Measurements from ENCODE around the gene SRI. TPM values are rescaled to one million over a fixed set of nuclear protein-coding genes. Genes with fewer than 3 reads are reported as not detected.
"Not testable (repeated sequence)": the region's sequence is repeated elsewhere in the genome, so short reads cannot be mapped to it uniquely, and the experiment has no call there.

The SRI gene
- total RNA-seq, 1 experiment from 2014 or later, result 136 TPM

GRCh38 chr7:88165697-88166096 is 54.1 kb downstream of the SRI start:
- no peak overlapping the region for H2BK120ac ChIP-seq (ENCODE audit: low read depth, low read length, poor library complexity, severe bottlenecking)
- no peak overlapping the region for H3K4ac ChIP-seq (ENCODE audit: low read depth, low read length)
- H3K23me2 ChIP-seq (ENCODE audit: insufficient read length, low read depth, low read length, poor library complexity, severe bottlenecking), result no peaks in the 10 kb centered on the region
- H3T11ph ChIP-seq (ENCODE audit: low read length), result no peak overlapping the region
- H4K8ac ChIP-seq (replicated peaks; ENCODE audit: insufficient read length, low read depth, low read length), result no peak overlapping the region
- no peaks in the 10 kb centered on the region for H3K79me2 ChIP-seq (ENCODE audit: insufficient read depth, low read length)
- H4K91ac ChIP-seq (ENCODE audit: insufficient read length, low read depth, low read length), result no peak overlapping the region
- Mint-ChIP-seq H3K36me3 (ENCODE audit: insufficient read depth in 1 of 3, low read depth in 3 of 3) (peaks cover under 1 to 13% (median 2%) of the 10 kb centered on the region in 3 experiments; a peak in 4 of 7 replicates), H3K4me3 (no peak overlapping the region), H3K9me3 (peaks cover 2 to 7% of the 10 kb centered on the region in 2 experiments; a peak in 3 of 5 replicates), H3K27ac (no peak overlapping the region), H3K4me1 (no peaks in the 10 kb centered on the region), H3K27me3 (ENCODE audit: low read depth) (no peaks in the 10 kb centered on the region)
- no peak overlapping the region for H3K56ac ChIP-seq (ENCODE audit: insufficient read length, low read depth, low read length)
- H2BK15ac ChIP-seq (ENCODE audit: low read depth, low read length), result no peak overlapping the region
- H3K4me2 ChIP-seq (ENCODE audit: insufficient read depth, insufficient read length, low read length), result no peak overlapping the region
- H4K5ac ChIP-seq (ENCODE audit: insufficient read length, low read depth, low read length), result no peak overlapping the region
- H3K4me1 ChIP-seq (ENCODE audit: insufficient read depth, low read length), result no peaks in the 10 kb centered on the region
- H3K18ac ChIP-seq (ENCODE audit: insufficient read length, low read depth, low read length), result no peak overlapping the region
- no peaks in the 10 kb centered on the region for H3K27me3 ChIP-seq (ENCODE audit: insufficient read depth, low read length)
- no peak for DNase-seq
- no peak overlapping the region for H3K23ac ChIP-seq (ENCODE audit: insufficient read length, low read depth, low read length)
- no peak overlapping the region for H2BK5ac ChIP-seq (ENCODE audit: insufficient read length, low read length)
- TF ChIP-seq CTCF (conservative IDR thresholded peaks at IDR 0.05), result no peak
- H2BK20ac ChIP-seq (ENCODE audit: low read depth, low read length, poor library complexity, severe bottlenecking), result no peak overlapping the region
- H4K20me1 ChIP-seq (ENCODE audit: control insufficient read depth, insufficient read depth, insufficient read length), result no peaks in the 10 kb centered on the region
- H2AK5ac ChIP-seq (ENCODE audit: insufficient read length, low read length), result no peak overlapping the region
- H3K9ac ChIP-seq (ENCODE audit: extremely low read depth, insufficient read length, low read length), result no peak overlapping the region
- H2AFZ ChIP-seq (ENCODE audit: low read length), result no peak overlapping the region
- no peak overlapping the region for H3K14ac ChIP-seq (ENCODE audit: insufficient read depth, low read length)
- H3K79me1 ChIP-seq (ENCODE audit: insufficient read depth, low read depth, low read length, poor library complexity, severe bottlenecking), result no peaks in the 10 kb centered on the region
- H3K27ac ChIP-seq (ENCODE audit: insufficient read length, low read depth, low read length), result no peak overlapping the region
- no peaks in the 10 kb centered on the region for H3K9me3 ChIP-seq (ENCODE audit: control insufficient read depth, low read depth, low read length)
- H2BK12ac ChIP-seq (ENCODE audit: insufficient read length, low read depth, low read length), result no peak overlapping the region

- H3K27ac Mint-ChIP-seq; H3K4me2 ChIP-seq (ENCODE audit: insufficient read depth, insufficient read length, low read length); H3K27me3 ChIP-seq (ENCODE audit: insufficient read depth, low read length); H3K9ac ChIP-seq (ENCODE audit: extremely low read depth, insufficient read length, low read length); H3K14ac ChIP-seq (ENCODE audit: insufficient read depth, low read length); H3K27ac ChIP-seq (ENCODE audit: insufficient read length, low read depth, low read length); H3K4me3 Mint-ChIP-seq; H3K79me1 ChIP-seq (ENCODE audit: insufficient read depth, low read depth, low read length, poor library complexity, severe bottlenecking); H3K4me1 ChIP-seq (ENCODE audit: insufficient read depth, low read length); DNase-seq; H3K4ac ChIP-seq (ENCODE audit: low read depth, low read length); H3K18ac ChIP-seq (ENCODE audit: insufficient read length, low read depth, low read length); H3K79me2 ChIP-seq (ENCODE audit: insufficient read depth, low read length); H3K9me3 ChIP-seq (ENCODE audit: control insufficient read depth, low read depth, low read length); H4K8ac ChIP-seq (replicated peaks; ENCODE audit: insufficient read length, low read depth, low read length); H2BK5ac ChIP-seq (ENCODE audit: insufficient read length, low read length); H4K20me1 ChIP-seq (ENCODE audit: control insufficient read depth, insufficient read depth, insufficient read length); H3K27me3 Mint-ChIP-seq (ENCODE audit: low read depth); H4K91ac ChIP-seq (ENCODE audit: insufficient read length, low read depth, low read length); H3K56ac ChIP-seq (ENCODE audit: insufficient read length, low read depth, low read length); H2BK15ac ChIP-seq (ENCODE audit: low read depth, low read length); H3K23me2 ChIP-seq (ENCODE audit: insufficient read length, low read depth, low read length, poor library complexity, severe bottlenecking); H4K5ac ChIP-seq (ENCODE audit: insufficient read length, low read depth, low read length); H2BK12ac ChIP-seq (ENCODE audit: insufficient read length, low read depth, low read length); H3T11ph ChIP-seq (ENCODE audit: low read length); H3K23ac ChIP-seq (ENCODE audit: insufficient read length, low read depth, low read length); H2AFZ ChIP-seq (ENCODE audit: low read length); H2BK20ac ChIP-seq (ENCODE audit: low read depth, low read length, poor library complexity, severe bottlenecking); H2BK120ac ChIP-seq (ENCODE audit: low read depth, low read length, poor library complexity, severe bottlenecking); H2AK5ac ChIP-seq (ENCODE audit: insufficient read length, low read length): not testable (repeated sequence)
- no CpG with 5 or more reads among the region's 2 CpGs for WGBS (ENCODE audit: extremely low coverage, insufficient read length, low lambda C conversion rate)
- Mint-ChIP-seq H3K36me3 (ENCODE audit: insufficient read depth in 1 of 3, low read depth in 3 of 3) (peaks cover 21 to 54% (median 28%) of the 10 kb centered on the region in 3 experiments), H3K9me3 (peaks cover 21 to 36% of the 10 kb centered on the region in 2 experiments), H3K4me1 (peaks cover 12 to 13% of the 10 kb centered on the region in 2 experiments)
These were observed 60.1 kb downstream of the SRI start for GRCh38 chr7:88159741-88160140.
